HG03039 (cell line): Measurements from ENCODE around the gene LRRC8B.

Experiments
- ATAC-seq: cut with Tn5 transposase; IDR thresholded peaks from one replicate; pipeline ENCODE4 v1.9.1; 2021; ENCODE audit warnings: mild to moderate bottlenecking, moderate library complexity; ENCODE audit not compliant: unreplicated experiment

Gene LRRC8B

DNA sequence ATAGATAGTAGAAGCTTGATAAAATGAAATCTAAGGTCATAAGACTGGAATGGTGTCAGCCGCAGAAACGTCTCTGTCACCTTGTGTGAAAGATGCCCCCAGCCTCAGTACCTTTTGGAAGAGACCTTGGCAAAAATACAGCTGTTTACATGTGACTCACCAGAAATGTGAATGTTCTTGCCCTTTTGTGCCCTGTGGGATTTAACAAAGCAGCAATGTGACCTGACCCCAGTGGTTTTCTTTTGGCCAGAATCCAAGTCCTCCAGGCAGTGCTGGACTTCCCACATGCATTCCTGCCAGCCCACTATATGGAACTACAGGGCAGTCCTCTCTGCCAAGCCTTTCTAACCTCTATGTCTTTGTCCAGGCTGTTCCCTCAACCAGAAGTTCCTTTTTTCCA lies 81.1 kb downstream of the LRRC8B start:
- ATAC-seq = no peak

DNA sequence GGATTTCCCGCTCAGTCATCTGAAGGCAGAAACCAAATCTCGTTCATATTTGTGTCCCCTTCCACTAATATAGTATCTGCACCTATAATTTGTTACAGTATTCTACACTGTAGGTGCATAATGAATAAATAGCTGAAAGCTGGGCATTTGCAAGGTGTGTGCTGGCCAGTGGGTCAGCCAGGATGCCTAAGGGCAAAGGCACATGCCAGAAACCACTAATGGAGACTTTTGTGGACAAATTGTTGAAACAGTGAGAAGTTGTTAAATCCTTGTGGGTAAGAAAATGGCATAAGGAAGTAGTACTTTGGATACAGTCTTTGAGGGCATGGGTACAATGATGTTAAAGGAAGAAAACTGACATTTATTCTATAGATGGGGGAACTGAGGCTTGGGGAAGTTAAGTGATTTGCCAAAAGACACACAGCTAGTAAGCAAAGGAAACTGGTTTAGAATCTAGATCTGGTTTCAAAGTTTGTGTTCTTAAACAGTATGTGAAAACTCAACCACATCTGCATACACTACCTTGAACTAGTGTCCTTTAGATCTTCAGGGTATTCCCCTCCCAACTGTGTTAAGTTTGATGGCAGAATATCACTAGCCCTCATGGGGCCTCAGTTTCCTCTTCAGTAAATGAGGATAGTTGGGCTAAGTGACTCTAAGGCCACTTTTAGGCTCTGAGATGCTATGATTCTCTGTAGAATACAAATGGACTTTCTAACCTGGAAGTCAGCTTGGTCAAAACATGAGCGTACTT lies 81.8 kb downstream of the LRRC8B start:
- ATAC-seq = no peak

DNA sequence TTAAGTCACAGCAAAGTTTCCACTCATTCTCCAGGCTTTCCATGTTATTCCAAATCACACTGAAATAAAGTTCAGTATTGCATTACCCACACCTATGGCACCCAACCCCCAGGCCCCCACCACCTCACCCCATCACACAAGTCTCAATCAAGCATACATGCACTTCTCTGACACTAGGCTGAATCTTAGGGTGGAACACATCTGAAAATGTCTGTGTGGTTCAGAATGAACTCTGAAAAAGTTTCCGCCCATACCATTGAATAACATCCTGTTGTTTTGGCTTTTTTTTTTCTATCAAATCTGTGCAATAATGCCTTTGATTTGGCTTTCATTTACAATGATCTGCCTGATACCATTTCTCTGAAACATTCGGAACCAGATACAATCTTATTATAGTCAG lies 82.5 kb downstream of the LRRC8B start:
- no peak for ATAC-seq

DNA sequence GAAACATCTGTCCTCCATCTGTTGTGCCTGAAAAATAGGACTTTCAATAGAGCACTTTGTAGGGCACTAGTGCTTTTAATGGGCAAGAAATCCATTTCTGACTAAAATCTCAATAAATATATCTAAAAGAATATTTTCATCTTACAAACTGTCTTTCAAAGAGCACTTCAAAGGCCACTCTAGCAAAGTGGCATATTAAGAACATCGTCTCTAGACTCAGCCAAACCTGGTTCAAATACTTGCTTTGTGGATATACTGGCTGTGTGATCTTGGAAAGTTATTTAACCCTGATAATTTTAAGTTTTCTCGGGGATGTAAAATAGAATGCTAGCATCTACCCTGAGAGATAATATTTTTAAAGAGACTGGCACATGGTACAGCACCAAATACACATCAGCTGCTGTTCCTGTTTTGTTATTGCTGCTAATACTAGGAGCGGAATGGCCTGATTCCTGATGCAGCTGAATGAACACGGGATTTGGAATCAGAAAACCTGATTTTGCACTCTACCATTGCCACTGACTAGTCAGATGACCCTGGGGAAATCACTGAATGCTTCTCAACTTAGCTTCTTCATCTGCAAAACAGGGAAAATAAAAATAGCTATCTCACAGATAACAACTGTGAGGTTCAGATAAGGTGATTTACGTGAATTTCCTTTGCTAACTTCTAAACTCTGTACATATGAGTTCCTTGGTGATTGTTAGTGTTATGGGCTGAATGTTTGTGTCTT lies 83.1 kb downstream of the LRRC8B start:
- no peak for ATAC-seq

DNA sequence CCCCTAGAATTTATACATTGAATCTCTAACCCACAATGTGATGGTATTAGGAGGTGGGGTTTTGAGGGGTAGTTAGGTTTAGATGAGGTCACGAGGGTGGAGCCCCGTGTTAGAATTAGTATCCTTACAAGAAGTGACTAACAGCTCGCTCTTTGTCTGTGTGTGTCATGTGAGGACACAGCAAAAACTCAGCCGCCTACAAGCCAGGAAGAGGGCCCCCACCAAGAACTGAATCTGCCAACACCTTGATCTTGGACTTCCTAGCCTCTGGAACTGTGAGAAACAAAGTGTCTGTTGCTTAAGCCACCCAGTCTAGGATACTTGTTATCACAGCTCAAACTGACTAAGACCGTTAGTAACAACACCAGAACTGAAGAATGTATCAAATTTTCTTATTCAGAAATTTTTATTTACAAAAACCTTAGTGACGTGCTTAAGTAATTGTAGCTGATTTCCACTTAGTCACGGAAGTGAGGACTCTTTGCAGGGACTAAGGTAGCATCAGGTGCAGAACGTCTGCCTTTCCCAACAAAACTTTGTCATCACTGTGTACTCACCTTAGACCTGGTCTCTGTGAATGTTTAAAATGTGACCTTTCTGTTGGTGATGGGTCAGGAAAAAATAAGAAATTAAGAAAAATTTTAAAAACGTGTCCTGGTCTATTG lies 83.8 kb downstream of the LRRC8B start:
- ATAC-seq = no peak

DNA sequence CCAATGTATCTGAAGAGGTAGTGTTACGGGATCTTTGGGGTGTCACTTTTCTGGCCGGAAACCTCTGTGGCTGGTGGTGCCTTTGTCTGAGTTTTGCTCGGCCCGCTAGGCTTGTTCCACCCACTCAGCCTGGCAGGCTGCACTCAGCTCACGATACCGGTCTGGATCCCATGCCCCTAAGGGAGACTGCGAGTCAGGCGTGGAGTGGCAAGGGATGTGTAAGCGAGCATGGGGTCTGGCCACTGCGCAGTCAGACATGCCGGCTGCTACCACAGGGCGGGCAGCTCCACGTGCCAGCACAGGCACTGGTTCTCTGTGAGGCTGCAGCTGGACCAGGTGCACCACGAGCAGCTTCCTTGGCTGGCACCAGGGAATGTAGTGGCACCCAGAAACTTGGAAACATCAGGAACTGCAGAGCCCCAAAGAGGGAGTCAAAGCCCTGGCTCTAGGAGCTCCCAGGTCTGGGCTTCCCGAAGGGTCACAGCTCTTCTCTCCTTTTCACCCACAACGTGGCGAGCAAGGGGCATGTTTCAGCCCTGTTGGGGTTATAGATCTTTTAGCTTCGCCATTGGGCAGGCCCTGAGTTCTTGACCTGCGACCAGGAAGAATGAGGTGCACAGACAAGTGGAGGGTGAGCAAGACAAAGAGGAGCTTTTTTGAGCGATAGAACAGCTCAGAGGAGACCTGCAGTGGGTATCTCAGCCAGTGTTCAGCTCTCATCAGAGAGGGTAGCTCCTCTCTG lies 84.5 kb downstream of the LRRC8B start:
- ATAC-seq = no peak

DNA sequence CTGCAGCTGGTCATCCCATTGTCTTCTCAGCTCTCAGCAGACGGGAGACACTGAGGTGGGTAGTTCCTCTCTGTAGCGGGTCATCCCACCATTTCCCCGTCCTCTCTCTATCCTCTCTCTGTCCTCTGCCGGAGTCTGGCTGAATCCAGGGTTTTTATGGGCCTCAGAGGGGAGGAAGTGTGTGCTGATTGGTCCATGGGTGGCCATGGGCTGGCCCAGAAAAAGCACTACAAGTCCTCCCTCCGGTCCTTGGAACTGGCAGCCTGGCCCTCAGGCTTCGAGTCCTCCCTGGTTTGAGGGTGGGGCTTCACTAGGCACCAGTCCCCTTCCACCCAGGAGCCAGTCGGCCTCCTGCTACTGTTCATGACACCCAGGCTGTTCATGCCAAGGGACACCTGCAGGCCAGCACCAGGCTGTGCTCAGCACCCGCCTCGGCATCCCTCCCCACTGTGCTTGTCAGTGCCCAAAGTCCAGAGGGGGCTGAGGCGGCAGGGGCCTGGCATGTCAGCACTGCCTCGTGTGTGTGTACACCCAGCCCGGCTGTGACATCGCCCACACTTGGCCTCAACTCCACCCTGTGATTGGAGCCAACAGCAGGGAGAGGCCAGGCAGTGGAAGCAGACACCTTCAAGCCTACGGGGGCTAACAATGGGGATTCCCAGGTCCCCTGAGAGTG lies 85.3 kb downstream of the LRRC8B start:
- ATAC-seq = no peak

DNA sequence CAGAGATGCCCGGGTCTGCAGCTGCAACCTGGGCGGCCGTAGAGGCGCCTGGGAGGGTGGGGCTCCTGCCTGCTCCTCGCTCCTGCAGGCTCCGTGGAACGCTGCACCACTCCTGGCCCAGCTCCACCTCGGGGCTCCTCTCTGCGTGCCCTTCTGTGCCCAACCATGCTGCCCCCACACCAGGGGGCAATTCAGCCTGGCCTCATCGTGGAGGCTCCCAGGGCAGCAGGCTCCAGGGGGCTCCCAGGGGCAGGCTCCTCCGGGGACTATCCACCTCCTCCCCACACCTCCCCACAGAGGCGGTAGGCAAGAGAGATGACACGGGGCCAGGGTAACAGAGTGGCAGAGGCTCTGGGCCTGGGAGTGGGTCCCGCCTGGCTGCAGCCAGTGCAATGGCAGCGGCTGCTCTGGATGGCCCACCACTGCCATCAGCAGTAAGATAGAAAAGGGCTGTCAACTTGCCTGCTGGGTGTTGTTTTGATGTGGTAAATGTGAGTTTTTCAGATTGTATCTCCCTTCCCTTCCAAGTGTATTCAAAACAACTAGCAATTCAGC lies 85.9 kb downstream of the LRRC8B start:
- no peak for ATAC-seq

DNA sequence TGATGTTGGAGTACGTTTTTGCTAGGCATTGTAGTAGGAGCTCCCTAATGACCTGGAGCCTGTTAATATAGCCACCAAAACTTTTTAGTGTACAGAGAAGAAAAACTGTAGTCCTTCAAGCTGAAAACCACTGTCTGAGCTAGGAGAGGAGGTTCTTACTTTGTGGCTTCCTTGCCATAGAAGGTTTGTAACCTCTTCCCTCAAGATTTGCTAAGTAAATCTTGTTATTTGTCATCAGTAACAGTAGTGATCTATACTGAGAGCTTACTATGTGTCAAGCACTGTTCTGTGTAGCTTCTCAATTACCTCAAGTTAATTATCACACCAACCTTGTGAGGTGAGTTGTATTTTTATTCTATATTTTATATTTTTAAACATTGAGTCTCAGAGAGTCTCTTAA lies 87.1 kb downstream of the LRRC8B start:
- ATAC-seq = peak; percentile 98

DNA sequence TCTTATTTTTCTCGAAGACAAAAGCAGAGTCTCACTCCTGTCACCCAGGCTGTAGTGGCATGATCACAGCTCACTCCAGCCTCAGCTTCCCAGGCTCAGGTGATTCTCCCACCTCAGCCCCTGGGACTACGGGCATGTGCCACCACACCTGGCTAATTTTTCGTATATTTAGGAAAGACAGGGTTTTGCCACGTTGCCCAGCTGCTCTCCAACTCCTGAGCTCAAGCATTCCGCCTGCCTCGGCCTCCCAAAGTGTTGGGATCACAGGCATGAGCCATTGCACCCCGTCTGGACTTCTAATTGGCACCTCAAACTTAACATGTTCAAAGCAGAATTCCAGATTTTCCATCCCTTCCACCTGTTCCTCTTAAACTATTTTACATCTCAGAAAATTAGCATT lies 89.3 kb downstream of the LRRC8B start:
- ATAC-seq = no peak

DNA sequence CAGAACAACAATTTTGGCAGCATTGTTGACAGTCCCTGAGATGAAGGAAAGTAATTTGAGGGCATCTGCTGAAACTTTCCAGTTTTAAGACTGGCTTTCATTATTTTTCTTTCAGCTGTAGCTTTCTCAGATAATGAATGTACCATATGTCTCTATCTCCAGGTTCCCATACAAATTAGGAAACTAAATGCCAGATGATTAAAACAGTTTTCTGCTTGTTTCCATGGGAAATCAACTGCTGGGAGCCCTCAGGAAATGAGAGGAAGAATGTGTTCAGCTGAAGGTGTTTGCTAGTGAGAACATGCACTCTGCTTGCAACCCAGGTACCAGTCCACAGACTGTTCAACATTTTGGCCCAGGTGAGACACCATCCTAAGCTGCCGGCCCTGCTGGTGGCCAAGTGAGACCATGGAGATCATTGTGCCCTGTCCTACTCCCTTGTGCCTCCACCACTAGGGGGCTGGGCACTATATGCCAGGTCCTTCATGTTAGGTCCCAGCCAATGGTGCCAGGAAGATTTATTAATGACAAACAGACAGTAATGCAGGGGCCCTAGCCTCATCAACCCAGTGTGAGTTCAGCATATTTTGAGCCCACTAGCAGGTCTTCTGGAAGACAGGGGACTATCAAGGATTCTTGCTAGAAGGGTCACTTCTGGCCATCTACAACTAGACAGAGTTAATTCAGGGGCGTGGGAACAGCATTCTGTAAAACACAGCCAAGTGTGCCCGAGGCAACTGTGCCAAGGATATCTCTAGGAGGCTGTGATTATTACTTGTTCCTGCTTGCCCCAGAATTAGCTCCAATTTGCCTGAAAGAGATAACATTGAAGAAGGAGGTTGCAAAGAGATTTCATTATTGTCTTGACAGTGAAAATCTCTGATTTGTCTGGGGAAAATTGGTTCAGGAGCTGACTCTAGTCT lies 91.3 kb downstream of the LRRC8B start:
- ATAC-seq = no peak

DNA sequence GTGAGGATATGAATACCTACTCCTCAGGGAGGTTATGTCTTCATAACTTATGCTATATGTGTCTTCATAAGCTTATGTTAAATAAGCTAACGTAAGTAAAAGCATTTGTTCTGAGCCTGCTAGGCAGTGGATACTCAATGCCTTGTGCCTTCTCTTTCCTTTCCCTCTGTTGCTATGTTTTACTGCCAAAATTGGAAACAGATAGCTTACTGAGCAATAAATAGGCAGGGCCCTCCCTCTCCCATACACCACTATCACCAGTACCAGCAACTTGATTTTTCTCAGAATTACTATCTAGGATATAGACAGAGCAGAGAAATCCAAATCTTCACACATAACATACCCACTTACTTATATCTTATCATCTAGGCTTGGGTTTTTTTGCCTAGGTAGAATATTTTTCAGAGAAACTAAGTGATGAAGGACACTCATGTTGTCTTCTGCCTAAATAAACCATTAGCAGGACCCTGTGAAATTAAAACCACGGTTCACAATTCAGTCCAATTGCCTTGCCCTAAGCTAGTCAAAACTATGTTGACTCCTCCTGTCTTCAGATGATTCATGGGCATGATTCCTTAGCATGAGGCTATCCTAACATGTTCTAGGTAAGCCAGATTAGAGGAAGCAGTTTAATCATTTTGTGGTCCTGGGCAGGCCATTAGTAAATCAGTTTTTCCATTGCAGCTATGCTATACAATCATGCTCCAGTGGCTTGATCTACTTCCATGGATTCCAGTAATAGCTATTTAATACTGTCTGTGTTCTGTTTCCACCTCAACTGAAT lies 92.4 kb downstream of the LRRC8B start:
- ATAC-seq = no peak

DNA sequence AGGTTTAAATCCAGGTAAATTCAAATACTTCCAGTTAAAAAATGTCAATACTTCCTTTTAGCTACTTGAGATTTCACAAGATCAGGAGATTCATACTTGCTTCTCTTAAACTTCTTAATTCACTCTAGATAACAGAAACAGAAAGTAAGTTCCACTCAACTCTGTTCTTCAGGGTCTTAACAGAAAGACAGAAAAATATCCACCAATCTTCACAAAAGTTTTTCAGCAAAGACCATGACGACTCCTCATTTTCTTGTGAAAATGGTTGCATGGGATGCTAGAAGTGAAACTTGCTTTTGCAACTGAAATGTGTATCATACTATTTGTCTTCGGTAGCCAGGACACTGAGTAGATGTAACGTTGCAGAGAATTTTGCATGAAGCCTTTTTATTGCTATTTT lies 96.0 kb downstream of the LRRC8B start:
- ATAC-seq = no peak

DNA sequence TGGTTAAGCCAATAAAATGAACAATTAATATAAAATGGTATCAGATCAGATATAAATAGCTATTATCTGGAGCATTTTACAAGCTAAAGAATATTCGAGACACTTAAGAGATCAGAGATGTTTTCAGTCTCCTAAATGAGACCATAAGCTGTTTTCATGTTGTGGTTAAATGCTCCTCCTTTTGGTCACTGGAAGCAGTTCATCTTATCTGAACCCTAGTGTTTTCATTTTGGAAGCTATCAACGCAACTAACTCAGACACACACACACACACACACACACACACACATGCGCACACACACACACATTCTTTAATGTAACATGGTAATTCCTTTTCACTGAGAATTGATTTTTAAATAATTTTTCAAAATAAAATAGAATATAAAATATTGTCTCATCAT lies 98.3 kb downstream of the LRRC8B start:
- ATAC-seq = no peak

DNA sequence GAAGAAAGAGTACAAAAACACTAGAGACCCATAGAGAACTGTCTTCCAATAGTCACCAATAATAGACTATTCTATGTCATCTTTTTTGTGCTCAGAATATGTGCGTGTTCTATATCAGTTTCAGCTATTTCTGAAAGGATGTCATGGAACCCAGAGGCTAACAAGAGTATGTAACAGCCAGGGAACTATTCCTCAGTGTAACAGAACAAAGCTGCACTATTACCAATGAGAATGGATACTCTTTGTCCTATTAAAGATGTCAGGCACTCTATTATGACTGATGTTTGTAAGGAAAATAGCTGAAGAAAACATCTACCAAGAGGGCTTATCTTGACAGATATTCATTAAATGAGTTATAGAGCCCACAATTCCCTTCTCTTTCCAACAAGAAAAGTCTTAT lies 99.7 kb downstream of the LRRC8B start:
- no peak for ATAC-seq

DNA sequence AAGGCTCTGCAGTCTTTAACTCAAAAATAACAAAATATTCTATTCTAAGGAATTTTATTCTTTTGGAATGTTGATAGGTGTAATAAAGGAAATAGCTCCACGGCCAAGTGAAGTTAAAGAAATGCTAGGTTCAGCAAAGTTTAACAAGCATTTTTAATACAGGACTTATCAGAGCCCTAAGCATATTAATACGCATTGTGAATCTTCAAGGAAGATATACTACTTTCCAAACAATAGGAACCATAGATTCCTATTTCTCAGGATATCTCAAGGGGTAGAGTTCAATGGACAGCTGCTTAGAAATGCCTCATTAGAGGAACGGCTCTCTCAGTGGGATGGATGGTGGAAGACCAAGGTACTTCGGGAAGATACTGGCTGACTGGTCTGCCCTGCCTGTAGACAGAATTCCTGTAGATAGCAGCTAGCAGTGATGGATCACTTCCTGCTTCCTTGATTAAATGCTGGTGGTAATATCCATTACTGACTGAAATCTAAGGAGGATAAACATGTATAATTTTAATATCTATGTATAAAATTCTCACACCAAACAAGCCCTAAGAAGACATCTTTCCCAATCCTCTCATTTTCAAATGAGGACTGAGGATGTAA lies 100.2 kb downstream of the LRRC8B start:
- no peak for ATAC-seq

DNA sequence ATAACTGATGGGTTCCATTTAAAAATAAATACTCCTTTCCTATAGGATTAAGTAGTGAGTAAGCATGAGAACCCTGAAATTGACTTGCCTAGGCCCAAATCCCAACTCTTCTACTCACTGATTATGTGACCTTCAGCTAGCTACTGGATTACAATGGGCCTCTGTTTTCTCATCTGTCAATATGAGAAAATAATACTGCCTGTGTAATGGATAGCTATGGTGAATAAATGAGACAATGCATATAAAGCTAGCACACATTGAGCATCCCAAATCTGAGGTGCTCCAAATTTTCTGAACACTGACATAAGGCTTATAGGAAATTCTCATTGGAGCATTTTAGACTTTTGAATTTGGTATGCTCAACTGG lies 103.0 kb downstream of the LRRC8B start:
- no peak for ATAC-seq

DNA sequence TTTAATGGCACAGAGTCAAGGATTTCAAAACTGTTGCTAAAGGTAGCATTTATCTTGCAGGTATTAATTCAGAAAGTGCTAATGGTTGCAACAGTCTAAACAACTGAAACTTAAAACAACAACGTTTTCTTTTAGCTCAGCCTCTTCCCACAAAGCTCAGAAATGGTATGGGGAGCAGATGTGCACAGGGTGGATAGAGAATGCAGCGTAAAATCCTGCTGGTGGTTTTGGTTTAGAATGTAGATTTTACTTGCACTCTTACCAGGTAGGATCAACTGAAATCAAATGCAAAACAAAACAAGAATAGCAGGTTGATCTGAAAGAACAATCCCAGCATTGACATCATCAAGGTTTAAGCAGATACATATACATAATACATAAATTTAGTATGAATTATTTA lies 104.5 kb downstream of the LRRC8B start:
- ATAC-seq = no peak
